Measurements from ENCODE around the gene DCXR.

GRCh38 chr17:82051776-82052637, 14.5 kb upstream of the DCXR start, which contains the start of the genes GPS1 and RFNG:
- peak; percentile 29 to 51 for TF ChIP-seq POLR2A (IDR thresholded peaks at IDR 0.05)
- no peak for TF ChIP-seq CTCF (IDR thresholded peaks at IDR 0.05 in 4 of 5, conservative IDR thresholded peaks at IDR 0.05 in 1 of 5)

All from gastrocnemius medialis (tissue), 4 donors.